SK-N-MC (cell line): ENCODE measurements around the gene MAVS.

ENCODE experiments used
- EZH2 ChIP-seq: fragments of 200-600 bp; sonication (generic); IDR thresholded peaks from one replicate; pipeline ENCODE4 v1.6.1; 2017; ENCODE audit warnings: antibody characterized with exemption
- POLR2AphosphoS5 ChIP-seq: IDR thresholded peaks from 2 replicates; pipeline ENCODE4 v1.6.1; 2012; ENCODE audit warnings: mild to moderate bottlenecking, low read depth, low read length, borderline replicate concordance

- TF ChIP-seq EZH2 (no peak), POLR2AphosphoS5 (peak; percentile 95)
Observed at GRCh38 chr20:3846740-3847428, at the start of gene MAVS.
